ENCODE measurements around the gene OR11L1.

- TF ChIP-seq ZNF274 (IDR thresholded peaks at IDR 0.05; ENCODE audit: low read length) (no peak), ZNF274 (tag by site-specific recombination; IDR thresholded peaks at IDR 0.05; ENCODE audit: borderline replicate concordance) (no peak), CTCF (tag by site-specific recombination; IDR thresholded peaks at IDR 0.05) (no peak)
These were observed 29.1 kb downstream of the OR11L1 start for GRCh38 chr1:247812637-247813036.

Measured in HEK293 (cell line).